GM18498 (cell line): ENCODE data around the gene SDF4.

Experiments used
- ATAC-seq: cut with Tn5 transposase; IDR thresholded peaks from one replicate; pipeline ENCODE4 v1.9.1; 2021; ENCODE audit warnings: mild to moderate bottlenecking, moderate library complexity; ENCODE audit not compliant: unreplicated experiment

The SDF4 gene

GRCh38 chr1:1215080-1215676 lies 16.6 kb downstream of the SDF4 start:
- ATAC-seq = no peak

- ATAC-seq = no peak
Observed at GRCh38 chr1:1213345-1214265, 18.2 kb downstream of the SDF4 start, which contains the start of gene TNFRSF4. TNFRSF4 (minus strand) TSS chr1:1214153; CDS start chr1:1214127, 26 bp downstream.

- ATAC-seq = no peak
Observed at GRCh38 chr1:1212780-1213344, 18.9 kb downstream of the SDF4 start.

- no peak for ATAC-seq
Observed at GRCh38 chr1:1211541-1212441, 20.0 kb downstream of the SDF4 start.

GRCh38 chr1:1210726-1211540 lies 20.9 kb downstream of the SDF4 start:
- no peak for ATAC-seq

GRCh38 chr1:1208713-1209433 lies 22.9 kb downstream of the SDF4 start:
- no peak for ATAC-seq

GRCh38 chr1:1207571-1207892 lies 24.3 kb downstream of the SDF4 start:
- no peak for ATAC-seq

GRCh38 chr1:1206966-1207531 lies 24.8 kb downstream of the SDF4 start:
- no peak for ATAC-seq

- no peak for ATAC-seq
Observed at GRCh38 chr1:1206376-1206965, 25.3 kb downstream of the SDF4 start, which contains the start of gene TNFRSF18. TNFRSF18 (minus strand) TSS chr1:1206592; CDS start chr1:1206571, 21 bp downstream.

GRCh38 chr1:1205769-1206375 lies 25.9 kb downstream of the SDF4 start:
- ATAC-seq = no peak

- ATAC-seq = no peak
Observed at GRCh38 chr1:1204998-1205768, 26.6 kb downstream of the SDF4 start.

GRCh38 chr1:1204425-1204920 lies 27.3 kb downstream of the SDF4 start:
- ATAC-seq = no peak

- ATAC-seq = no peak
Observed at GRCh38 chr1:1203561-1204424, 28.0 kb downstream of the SDF4 start.

GRCh38 chr1:1202831-1203560 lies 28.8 kb downstream of the SDF4 start:
- ATAC-seq = no peak
